ENCODE data around the gene SH3RF2. TPM values are rescaled to one million over a fixed set of nuclear protein-coding genes. Genes with fewer than 3 reads are reported as not detected.

The SH3RF2 gene
- total and polyA plus RNA-seq, 2 of the 13 experiments (the other 11 are each of a cell fraction or from before 2014, with no cell fraction given), result 2.6 to 3.7 TPM

GRCh38 chr5:145941096-145941447 is 4.7 kb downstream of the SH3RF2 start:
- H3K9ac ChIP-seq (ENCODE audit: insufficient read depth, low read depth, low read length), result no peak overlapping the region
- POLR2A ChIA-PET, result no interaction called here
- H2AFZ ChIP-seq (ENCODE audit: low read length), result no peak overlapping the region
- no peak for DNase-seq (ENCODE audit: low spot score)
- H3K9me3 ChIP-seq (ENCODE audit: low read length), result no peaks in the 10 kb centered on the region
- no peak for ATAC-seq
- in situ Hi-C loops (cut with HindIII; ENCODE audit: extremely low pct_ligation_motif_present, low pct_unique_long_range_greater_than_20kb) (no loop called here), intact Hi-C loops (cut with micrococcal nuclease; ENCODE audit: unreplicated experiment) (no loop called here)
- peaks cover 2% of the 10 kb centered on the region for H3K79me2 ChIP-seq (ENCODE audit: insufficient read depth, low read length)
- no TSS peak for BruUV-seq (replicated peaks)
- no peaks in the 10 kb centered on the region for H4K20me1 ChIP-seq (ENCODE audit: insufficient read depth, low read length)
- TF ChIP-seq FOXM1 (CRISPR knock-in tag; IDR thresholded peaks at IDR 0.05) (no peak), PHF20 (CRISPR knock-in tag; IDR thresholded peaks at IDR 0.05) (no peak), MEIS1 (CRISPR knock-in tag; IDR thresholded peaks at IDR 0.05; ENCODE audit: borderline replicate concordance) (no peak), SKI (IDR thresholded peaks at IDR 0.05; ENCODE audit: partially characterized antibody) (no peak), MIER3 (CRISPR knock-in tag; IDR thresholded peaks at IDR 0.05; ENCODE audit: borderline replicate concordance) (no peak), TEF (CRISPR knock-in tag; IDR thresholded peaks at IDR 0.05) (no peak), ZNF883 (CRISPR knock-in tag; IDR thresholded peaks at IDR 0.05; ENCODE audit: not compliant biosample characterization) (no peak), YEATS2 (CRISPR knock-in tag; IDR thresholded peaks at IDR 0.05; ENCODE audit: borderline replicate concordance) (no peak)
- no peak overlapping the region for H3K4me2 ChIP-seq (ENCODE audit: low read depth, low read length)
- no peak for FAIRE-seq
- H3K27ac ChIP-seq (ENCODE audit: extremely low read length, insufficient read depth, low read length), result no peak overlapping the region
- 77% methylated on average over 2 of the region's 2 CpGs for WGBS (ENCODE audit: low lambda C conversion rate)
- CTCF ChIA-PET (ENCODE audit: low intra/inter-chr PET ratio, low total read pairs), result no interaction called here
- H3K4me3 ChIP-seq (replicated peaks in 1 of 3; ENCODE audit: insufficient read depth in 1 of 3, low read depth in 2 of 3, low read length in 3 of 3), result no peak overlapping the region
- H3K36me3 ChIP-seq (replicated peaks in 1 of 2; ENCODE audit: control insufficient read depth in 1 of 2, insufficient read depth in 2 of 2, low read length in 2 of 2), result no peaks in the 10 kb centered on the region
- H3K4me1 ChIP-seq (ENCODE audit: insufficient read depth, low read length), result peaks cover 90% of the 10 kb centered on the region
- H3K27me3 ChIP-seq (ENCODE audit: control insufficient read depth in 1 of 2, insufficient read depth in 2 of 2, low read length in 2 of 2), result no peaks in the 10 kb centered on the region

- no TSS peak for BruUV-seq (replicated peaks)
- in situ Hi-C loops (cut with HindIII; ENCODE audit: extremely low pct_ligation_motif_present, low pct_unique_long_range_greater_than_20kb), result no loop called here
- Histone ChIP-seq H3K9me3 (ENCODE audit: low read length) (no peaks in the 10 kb centered on the region), H3K79me2 (ENCODE audit: insufficient read depth, low read length) (peaks cover 2% of the 10 kb centered on the region), H3K27me3 (ENCODE audit: control insufficient read depth in 1 of 2, insufficient read depth in 2 of 2, low read length in 2 of 2) (no peaks in the 10 kb centered on the region), H3K9ac (ENCODE audit: insufficient read depth, low read depth, low read length) (no peak overlapping the region), H3K4me3 (replicated peaks in 1 of 3; ENCODE audit: insufficient read depth in 1 of 3, low read depth in 2 of 3, low read length in 3 of 3) (no peak overlapping the region), H3K36me3 (replicated peaks in 1 of 2; ENCODE audit: control insufficient read depth in 1 of 2, insufficient read depth in 2 of 2, low read length in 2 of 2) (no peaks in the 10 kb centered on the region), H2AFZ (ENCODE audit: low read length) (no peak overlapping the region), H4K20me1 (ENCODE audit: insufficient read depth, low read length) (no peaks in the 10 kb centered on the region), H3K4me1 (ENCODE audit: insufficient read depth, low read length) (peaks cover 95% of the 10 kb centered on the region), H3K4me2 (ENCODE audit: low read depth, low read length) (no peak overlapping the region), H3K27ac (ENCODE audit: extremely low read length, insufficient read depth, low read length) (no peak overlapping the region)
- ATAC-seq (no peak), FAIRE-seq (no peak), DNase-seq (ENCODE audit: low spot score) (no peak)
- 76% methylated on average over 3 of the region's 3 CpGs for WGBS (ENCODE audit: low lambda C conversion rate)
- POLR2A ChIA-PET, result no interaction called here
- CTCF ChIA-PET (ENCODE audit: low intra/inter-chr PET ratio, low total read pairs), result no interaction called here
- intact Hi-C loops (cut with micrococcal nuclease; ENCODE audit: unreplicated experiment), result no loop called here
- TF ChIP-seq ZNF33B (CRISPR knock-in tag; IDR thresholded peaks at IDR 0.05) (no peak), ZNF7 (CRISPR knock-in tag; IDR thresholded peaks at IDR 0.05) (no peak), CREM (IDR thresholded peaks at IDR 0.05) (no peak), CREM (CRISPR knock-in tag; IDR thresholded peaks at IDR 0.05) (no peak), ZNF543 (CRISPR knock-in tag; IDR thresholded peaks at IDR 0.05) (no peak), TBL1XR1 (IDR thresholded peaks at IDR 0.05; ENCODE audit: borderline replicate concordance, low read length, partially characterized antibody) (no peak), NAIF1 (CRISPR knock-in tag; IDR thresholded peaks at IDR 0.05; ENCODE audit: borderline replicate concordance) (no peak), DNMT3B (CRISPR knock-in tag; conservative IDR thresholded peaks at IDR 0.05) (no peak), SP1 (IDR thresholded peaks at IDR 0.05) (no peak), SP1 (CRISPR knock-in tag; IDR thresholded peaks at IDR 0.05) (no peak), HDAC2 (CRISPR knock-in tag; IDR thresholded peaks at IDR 0.05) (no peak), HMGA1 (CRISPR knock-in tag; conservative IDR thresholded peaks at IDR 0.05) (no peak), ZNF816 (CRISPR knock-in tag; IDR thresholded peaks at IDR 0.05; ENCODE audit: borderline replicate concordance) (no peak), NONO (IDR thresholded peaks at IDR 0.05) (no peak), NONO (CRISPR knock-in tag; conservative IDR thresholded peaks at IDR 0.05) (no peak), EEA1 (CRISPR knock-in tag; IDR thresholded peaks at IDR 0.05; ENCODE audit: borderline replicate concordance) (no peak)
These were observed 5.2 kb downstream of the SH3RF2 start for GRCh38 chr5:145941448-145942130.
